PC-9 (cell line): ENCODE measurements around the gene DDX39B. TPM values are rescaled to one million over a fixed set of nuclear protein-coding genes. Genes with fewer than 3 reads are reported as not detected.

Experiments
- BruUV-seq: library from RNA; stranded (reverse); fragments of 400-500 nt; replicated peaks from 2 replicates; lab custom pipeline; 2021; lab: Mats Ljungman, UMichigan
- CTCF ChIA-PET: fragments of 300-600 bp; sonication (Branson Sonifier 250); formaldehyde crosslinking; loops from one replicate; lab custom pipeline; 2022; ENCODE audit warnings: antibody characterized with exemption; lab: Charles Lee
- POLR2A ChIA-PET: fragments of 300-600 bp; sonication (Branson Sonifier 250); formaldehyde crosslinking; loops from one replicate; lab custom pipeline; 2022; ENCODE audit warnings: antibody characterized with exemption; ENCODE audit not compliant: unreplicated experiment; lab: Charles Lee
- DNase-seq, 2 experiments: peaks; one replicate each; pipeline versions ENCODE4 v3.0.0 to v3.0.0-alpha.2; 2015 to 2022; ENCODE audit warnings: mixed read lengths in 1 of 2
- H2AFZ ChIP-seq: fragments of 200-600 bp; sonication (generic); 2 replicates; pipeline ENCODE4 v1.8.1; 2017; ENCODE audit warnings: antibody characterized with exemption
- H3F3A ChIP-seq: fragments of 200-600 bp; sonication (generic); 2 replicates; pipeline ENCODE4 v1.8.1; 2017; ENCODE audit warnings: antibody characterized with exemption, mild to moderate bottlenecking, low read depth; ENCODE audit not compliant: insufficient read depth
- H3K27ac ChIP-seq: fragments of 200-600 bp; sonication (generic); 2 replicates; pipeline ENCODE4 v1.6.1; 2016; ENCODE audit warnings: mixed run types
- H3K27me3 ChIP-seq: fragments of 200-600 bp; sonication (generic); 2 replicates; pipeline ENCODE4 v1.6.1; 2016; ENCODE audit warnings: low read depth, mixed run types; ENCODE audit not compliant: insufficient read depth
- H3K36me3 ChIP-seq: fragments of 200-600 bp; sonication (generic); 2 replicates; pipeline ENCODE4 v1.6.1; 2016; ENCODE audit warnings: low read depth, mixed run types
- H3K4me1 ChIP-seq: fragments of 200-600 bp; sonication (generic); replicated peaks from 2 replicates; pipeline ENCODE4 v1.6.1; 2016; ENCODE audit warnings: mixed run types; ENCODE audit not compliant: insufficient read depth
- H3K4me2 ChIP-seq: fragments of 200-600 bp; sonication (generic); 2 replicates; pipeline ENCODE4 v1.6.1; 2017; ENCODE audit warnings: mixed run types
- H3K4me3 ChIP-seq: fragments of 200-600 bp; sonication (generic); 2 replicates; pipeline ENCODE4 v1.6.1; 2016; ENCODE audit warnings: mixed run types
- H3K79me2 ChIP-seq: fragments of 200-600 bp; sonication (generic); 2 replicates; pipeline ENCODE4 v1.6.1; 2017; ENCODE audit warnings: low read depth, mixed run types
- H3K9me2 ChIP-seq: fragments of 200-600 bp; sonication (generic); 2 replicates; pipeline ENCODE4 v1.8.1; 2017; ENCODE audit warnings: mild to moderate bottlenecking; ENCODE audit not compliant: insufficient read depth
- H3K9me3 ChIP-seq: fragments of 200-600 bp; sonication (generic); 2 replicates; pipeline ENCODE4 v1.8.1; 2016; ENCODE audit warnings: low read depth; ENCODE audit not compliant: insufficient read depth
- H4K20me1 ChIP-seq: fragments of 200-600 bp; sonication (generic); 2 replicates; pipeline ENCODE4 v1.8.1; 2017; ENCODE audit not compliant: insufficient read depth
- CTCF ChIP-seq: fragments of 200-600 bp; sonication (generic); conservative IDR thresholded peaks from 2 replicates; pipeline ENCODE4 v1.6.1; 2017; ENCODE audit warnings: mixed run types, antibody characterized with exemption, mild to moderate bottlenecking, moderate library complexity
- EZH2 ChIP-seq: fragments of 200-600 bp; sonication (generic); IDR thresholded peaks from 2 replicates; pipeline ENCODE4 v1.8.0; 2017; ENCODE audit warnings: antibody characterized with exemption, low read depth
- intact Hi-C: fragments of 100-400 bp; cut with micrococcal nuclease; formaldehyde crosslinking; loops from one replicate; pipeline ENCODE4 v1.10.0; 2022; ENCODE audit not compliant: unreplicated experiment
- total RNA-seq: library from RNA; stranded (reverse); gene quantifications from 2 replicates; pipeline ENCODE4 v1.2.3, GENCODE V29; 2021

DDX39B gene
- total RNA-seq, 1 experiment from 2014 or later = 383 TPM

DNA sequence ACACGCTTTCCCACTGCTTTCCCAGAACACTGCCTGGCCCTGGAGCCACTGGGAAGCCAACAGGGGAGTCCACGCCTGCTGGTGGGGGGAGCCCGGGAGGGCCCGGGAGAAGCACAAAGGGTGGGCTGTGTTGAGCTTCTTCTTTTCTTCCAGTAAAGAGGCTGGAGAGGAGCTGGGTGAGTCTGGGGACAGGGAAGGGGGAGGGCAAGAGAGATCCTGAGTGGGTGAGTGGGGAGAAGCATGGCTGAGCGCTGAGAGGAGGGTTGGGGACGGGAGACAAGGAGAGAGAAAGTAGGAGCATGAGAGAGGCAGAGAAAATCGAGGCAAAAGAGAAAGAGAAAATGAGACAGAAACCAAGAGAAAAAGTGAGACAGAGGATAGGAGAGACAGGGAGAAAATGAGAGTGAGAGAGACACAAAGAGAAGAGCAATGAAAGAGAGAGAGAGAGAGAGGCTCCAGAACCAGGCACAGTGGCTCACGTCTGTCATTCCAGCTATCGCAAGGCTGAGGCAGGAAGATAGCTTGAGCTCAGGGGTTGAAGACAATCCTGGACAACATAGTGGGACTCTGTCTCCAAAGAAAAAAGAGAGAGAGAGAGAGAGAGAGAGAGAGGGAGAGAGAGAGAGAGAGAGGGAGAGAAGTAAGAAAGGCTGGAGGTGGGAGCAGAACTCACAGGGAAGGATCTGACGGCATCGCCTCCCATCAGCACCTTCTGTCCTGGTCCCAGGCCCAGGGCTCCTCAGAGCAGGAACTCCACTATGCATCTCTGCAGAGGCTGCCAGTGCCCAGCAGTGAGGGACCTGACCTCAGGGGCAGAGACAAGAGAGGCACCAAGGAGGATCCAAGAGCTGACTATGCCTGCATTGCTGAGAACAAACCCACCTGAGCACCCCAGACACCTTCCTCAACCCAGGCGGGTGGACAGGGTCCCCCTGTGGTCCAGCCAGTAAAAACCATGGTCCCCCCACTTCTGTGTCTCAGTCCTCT lies 46.3 kb upstream of the DDX39B start:
- no peaks in the 10 kb centered on the region for H3K79me2 ChIP-seq
- no peaks in the 10 kb centered on the region for H3K27me3 ChIP-seq
- ChIA-PET CTCF (interaction anchor here (0.6 to 0.7 kb wide), 3 partner anchors 73 to 261 kb away, joined by 8 to 13 read pairs (median 8); partner anchors contain the start of gene C6orf47), POLR2A (interaction anchor here (0.6 kb wide), 1 partner anchor 836 kb away, joined by 10 read pairs; no protein-coding TSS in a partner anchor)
- H3K9me2 ChIP-seq = no peaks in the 10 kb centered on the region
- TF ChIP-seq CTCF (no peak), EZH2 (no peak)
- no peak overlapping the region for H3K27ac ChIP-seq
- no peak overlapping the region for H3K4me2 ChIP-seq
- no TSS peak for BruUV-seq
- no peaks in the 10 kb centered on the region for H3K4me1 ChIP-seq
- no peak overlapping the region for H2AFZ ChIP-seq
- intact Hi-C loops = no loop called here
- no peaks in the 10 kb centered on the region for H4K20me1 ChIP-seq
- no peaks in the 10 kb centered on the region for H3K9me3 ChIP-seq
- H3K4me3 ChIP-seq = no peak overlapping the region
- no peaks in the 10 kb centered on the region for H3F3A ChIP-seq
- H3K36me3 ChIP-seq = no peaks in the 10 kb centered on the region
- DNase-seq = no peak

GRCh38 chr6:31586599-31587281 lies 44.9 kb upstream of the DDX39B start:
- POLR2A ChIA-PET = interaction anchor here (0.6 kb wide), 1 partner anchor 500 kb away, joined by 7 read pairs; no protein-coding TSS in a partner anchor
- H3K4me3 ChIP-seq = no peak overlapping the region

More at GRCh38 chr6:31586599-31587281, 44.9 kb upstream of the DDX39B start:
- Histone ChIP-seq H3K27ac (no peak overlapping the region), H3K4me2 (no peak overlapping the region), H3K9me3 (no peaks in the 10 kb centered on the region), H3K79me2 (no peaks in the 10 kb centered on the region), H3F3A (no peaks in the 10 kb centered on the region), H3K4me1 (no peaks in the 10 kb centered on the region), H2AFZ (no peak overlapping the region), H4K20me1 (no peaks in the 10 kb centered on the region), H3K9me2 (no peaks in the 10 kb centered on the region), H3K36me3 (no peaks in the 10 kb centered on the region), H3K27me3 (no peaks in the 10 kb centered on the region)
- CTCF ChIA-PET = interaction anchor here (1.1 kb wide), 1 partner anchor 12 kb away, joined by 3 read pairs; no protein-coding TSS in a partner anchor
- no TSS peak for BruUV-seq
- intact Hi-C loops = no loop called here
- DNase-seq = no peak
- TF ChIP-seq EZH2 = no peak
- no peak for TF ChIP-seq CTCF
